Measurements from ENCODE around the gene CAPN10.

The CAPN10 gene

GRCh38 chr2:240575101-240575965, 11.2 kb upstream of the CAPN10 start:
- DNase-seq = no peak

GRCh38 chr2:240576036-240576435, 10.5 kb upstream of the CAPN10 start:
- DNase-seq = no peak

- DNase-seq = no peak
These were observed 9.9 kb upstream of the CAPN10 start for GRCh38 chr2:240576436-240577205.

GRCh38 chr2:240577281-240578109, 9.0 kb upstream of the CAPN10 start:
- no peak for DNase-seq

- DNase-seq = no peak
These were observed 8.5 kb upstream of the CAPN10 start for GRCh38 chr2:240578110-240578450.

- DNase-seq = no peak
These were observed 8.0 kb upstream of the CAPN10 start for GRCh38 chr2:240578488-240578887.

- no peak for DNase-seq
These were observed 7.3 kb upstream of the CAPN10 start for GRCh38 chr2:240579071-240579762.

GRCh38 chr2:240579771-240580614, 6.5 kb upstream of the CAPN10 start:
- peak; percentile 82 for DNase-seq

- DNase-seq = no peak
These were observed 4.7 kb upstream of the CAPN10 start for GRCh38 chr2:240581811-240582210.

GRCh38 chr2:240582781-240583180, 3.8 kb upstream of the CAPN10 start:
- no peak for DNase-seq

GRCh38 chr2:240583774-240584173, 2.8 kb upstream of the CAPN10 start:
- no peak for DNase-seq

- no peak for DNase-seq
These were observed 2.0 kb upstream of the CAPN10 start for GRCh38 chr2:240584486-240585031.

- no peak for DNase-seq
These were observed 1.4 kb upstream of the CAPN10 start for GRCh38 chr2:240585101-240585500.

GRCh38 chr2:240585681-240586197, 795 bp upstream of the CAPN10 start:
- DNase-seq = no peak

GRCh38 chr2:240586919-240587800, 626 bp downstream of the CAPN10 start:
- DNase-seq = peak; percentile 44

- DNase-seq = no peak
These were observed 1.6 kb downstream of the CAPN10 start for GRCh38 chr2:240588006-240588655.

- no peak for DNase-seq
These were observed 2.1 kb downstream of the CAPN10 start for GRCh38 chr2:240588669-240589068.

GRCh38 chr2:240589375-240589774, 2.8 kb downstream of the CAPN10 start:
- DNase-seq = no peak

GRCh38 chr2:240589850-240590525, 3.5 kb downstream of the CAPN10 start:
- no peak for DNase-seq

Measured in CD4-positive, alpha-beta T cell treated with Interleukin-4 for 4 hours (primary cell).